ENCODE results near the gene FAM228A.

- no peak for TF ChIP-seq CTCF (conservative IDR thresholded peaks at IDR 0.05; ENCODE audit: low read depth in 2 of 2)
- TF ChIP-seq POLR2AphosphoS5 (IDR thresholded peaks at IDR 0.05; ENCODE audit: low read depth): no peak
- TF ChIP-seq EZH2 (IDR thresholded peaks at IDR 0.05; ENCODE audit: low read depth, unreplicated experiment): no peak
- no peak for TF ChIP-seq NANOG (IDR thresholded peaks at IDR 0.05; ENCODE audit: borderline replicate concordance)
- no peak for TF ChIP-seq CREB1 (CRISPR knock-in tag; IDR thresholded peaks at IDR 0.05; ENCODE audit: low read depth)
- TF ChIP-seq REST (IDR thresholded peaks at IDR 0.05; ENCODE audit: unreplicated experiment): no peak
- TF ChIP-seq EZH2phosphoT487 (IDR thresholded peaks at IDR 0.05; ENCODE audit: unreplicated experiment): no peak
- no peak for TF ChIP-seq JUNB (IDR thresholded peaks at IDR 0.05; ENCODE audit: unreplicated experiment)
- no peak for TF ChIP-seq STAT1 (IDR thresholded peaks at IDR 0.05; ENCODE audit: unreplicated experiment)
These were observed 11.7 kb upstream of the FAM228A start for GRCh38 chr2:24163186-24163585.
